Neural progenitor cell (in vitro differentiated cells): ENCODE data around the gene PLEKHO1.
"Not testable (repeated sequence)": the region's sequence is repeated elsewhere in the genome, so short reads cannot be mapped to it uniquely, and the experiment has no call there.

Source experiments
- EZH2 ChIP-seq: fragments of 200-600 bp; sonication (generic); IDR thresholded peaks from 2 replicates; pipeline ENCODE4 v1.6.1; 2017; ENCODE audit warnings: antibody characterized with exemption, mild to moderate bottlenecking, moderate library complexity
- EZH2phosphoT487 ChIP-seq: fragments of 200-600 bp; sonication (generic); IDR thresholded peaks from 2 replicates; pipeline ENCODE4 v1.6.1; 2017; ENCODE audit warnings: antibody characterized with exemption
- TF ChIP-seq, protein P1 (sequence below): fragments of 200-600 bp; sonication (generic); IDR thresholded peaks from 2 replicates; pipeline ENCODE4 v1.5.1; 2017; ENCODE audit warnings: antibody characterized with exemption, mild to moderate bottlenecking

GRCh38 chr1:150135400-150135799, 14.3 kb upstream of the PLEKHO1 start:
- TF ChIP-seq, protein P1, sequence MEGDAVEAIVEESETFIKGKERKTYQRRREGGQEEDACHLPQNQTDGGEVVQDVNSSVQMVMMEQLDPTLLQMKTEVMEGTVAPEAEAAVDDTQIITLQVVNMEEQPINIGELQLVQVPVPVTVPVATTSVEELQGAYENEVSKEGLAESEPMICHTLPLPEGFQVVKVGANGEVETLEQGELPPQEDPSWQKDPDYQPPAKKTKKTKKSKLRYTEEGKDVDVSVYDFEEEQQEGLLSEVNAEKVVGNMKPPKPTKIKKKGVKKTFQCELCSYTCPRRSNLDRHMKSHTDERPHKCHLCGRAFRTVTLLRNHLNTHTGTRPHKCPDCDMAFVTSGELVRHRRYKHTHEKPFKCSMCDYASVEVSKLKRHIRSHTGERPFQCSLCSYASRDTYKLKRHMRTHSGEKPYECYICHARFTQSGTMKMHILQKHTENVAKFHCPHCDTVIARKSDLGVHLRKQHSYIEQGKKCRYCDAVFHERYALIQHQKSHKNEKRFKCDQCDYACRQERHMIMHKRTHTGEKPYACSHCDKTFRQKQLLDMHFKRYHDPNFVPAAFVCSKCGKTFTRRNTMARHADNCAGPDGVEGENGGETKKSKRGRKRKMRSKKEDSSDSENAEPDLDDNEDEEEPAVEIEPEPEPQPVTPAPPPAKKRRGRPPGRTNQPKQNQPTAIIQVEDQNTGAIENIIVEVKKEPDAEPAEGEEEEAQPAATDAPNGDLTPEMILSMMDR: not testable (repeated sequence)
- TF ChIP-seq EZH2, EZH2phosphoT487: not testable (repeated sequence)
